Stimulated activated memory B cell treated with anti-CD40 and anti-IgM and Interleukin-4, amounts not matched to agents 10 μg/mL and 1 μg/mL and 100 μg/mL, for 72 hours (primary cell): ENCODE data around the gene NUDT21.

ENCODE experiments used
- ATAC-seq: fragments of 150-1000 bp; cut with Tn5 transposase; 2 replicates; pipeline ENCODE4 v1.10.0; 2021
- H3K27ac Mint-ChIP-seq: one replicate; pipeline ENCODE4 v1.8.0; 2022; ENCODE audit warnings: mild to moderate bottlenecking, mixed read lengths
- H3K27me3 Mint-ChIP-seq: one replicate; pipeline ENCODE4 v1.8.0; 2022; ENCODE audit warnings: mixed read lengths
- H3K36me3 Mint-ChIP-seq: one replicate; pipeline ENCODE4 v1.8.0; 2022; ENCODE audit warnings: mixed read lengths
- H3K4me1 Mint-ChIP-seq: one replicate; pipeline ENCODE4 v1.8.0; 2022; ENCODE audit warnings: mixed read lengths
- H3K4me3 Mint-ChIP-seq: one replicate; pipeline ENCODE4 v1.8.0; 2022; ENCODE audit warnings: mild to moderate bottlenecking, moderate library complexity, mixed read lengths
- H3K9me3 Mint-ChIP-seq: one replicate; pipeline ENCODE4 v1.8.0; 2022; ENCODE audit warnings: mixed read lengths

Gene NUDT21

GRCh38 chr16:56428091-56428490, 23.0 kb downstream of the NUDT21 start:
- Mint-ChIP-seq H3K4me3 (no peak overlapping the region), H3K36me3 (peaks cover 25% of the 10 kb centered on the region), H3K9me3 (no peaks in the 10 kb centered on the region), H3K27ac (no peak overlapping the region), H3K27me3 (no peaks in the 10 kb centered on the region), H3K4me1 (peaks cover 11% of the 10 kb centered on the region)
- no peak for ATAC-seq

DNA sequence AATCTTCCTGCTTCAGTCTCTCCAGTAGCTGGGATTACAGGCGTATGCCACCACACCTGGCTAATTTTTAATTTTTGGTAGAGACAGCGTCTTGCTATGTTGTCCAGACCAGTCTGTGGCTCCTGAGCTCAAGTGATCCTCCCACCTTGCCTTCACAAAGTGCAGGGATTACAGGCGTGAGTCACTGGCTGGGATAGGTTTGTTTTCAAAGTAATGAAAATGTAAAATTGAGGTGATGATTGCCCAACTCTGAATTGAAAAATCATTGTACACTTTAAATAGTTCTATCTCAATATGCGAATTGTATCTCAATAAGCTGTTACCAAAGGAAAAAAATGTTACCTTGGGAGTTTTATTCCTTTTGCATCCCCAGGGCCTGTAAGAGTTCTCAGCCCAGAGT, 24.5 kb downstream of the NUDT21 start:
- no peak for ATAC-seq
- H3K9me3 Mint-ChIP-seq, result no peaks in the 10 kb centered on the region
- peaks cover 26% of the 10 kb centered on the region for H3K4me1 Mint-ChIP-seq
- no peak overlapping the region for H3K27ac Mint-ChIP-seq
- H3K4me3 Mint-ChIP-seq, result no peak overlapping the region
- no peaks in the 10 kb centered on the region for H3K27me3 Mint-ChIP-seq
- peaks cover 15% of the 10 kb centered on the region for H3K36me3 Mint-ChIP-seq

DNA sequence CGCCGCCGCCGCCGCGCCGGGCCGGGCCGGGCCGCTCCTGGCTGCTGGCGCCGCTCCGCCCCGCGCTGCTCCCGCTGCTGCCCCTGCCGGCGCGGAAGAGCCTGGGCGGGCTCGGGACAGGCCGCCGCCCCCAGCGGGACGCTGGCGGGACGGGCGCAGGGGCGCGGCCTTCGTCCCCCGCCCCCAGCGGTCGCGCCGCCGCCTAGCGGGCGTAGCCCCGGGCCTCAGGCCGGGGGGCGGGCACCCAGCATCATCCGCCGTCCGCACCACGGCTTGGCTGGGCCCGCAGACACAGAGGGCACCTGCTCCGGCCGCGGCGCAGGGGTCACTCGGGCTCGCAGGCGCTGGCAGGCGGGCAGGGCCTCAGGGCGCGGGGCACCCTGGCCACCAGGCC, 25.7 kb downstream of the NUDT21 start, which contains the start of gene AMFR:
Gene AMFR, minus strand, starts transcription at position 107 of the 394 bp plus-strand sequence. CDS start 218 bp downstream, outside the sequence.
- ATAC-seq, result peak; percentile 95
- H3K27me3 Mint-ChIP-seq, result no peaks in the 10 kb centered on the region
- peaks cover 35% of the 10 kb centered on the region for H3K4me1 Mint-ChIP-seq
- H3K36me3 Mint-ChIP-seq, result peaks cover 4% of the 10 kb centered on the region
- peak within 1 kb of the TSS; percentile 88 for H3K27ac Mint-ChIP-seq
- H3K9me3 Mint-ChIP-seq, result no peaks in the 10 kb centered on the region
- peak within 1 kb of the TSS; percentile 94 for H3K4me3 Mint-ChIP-seq

DNA sequence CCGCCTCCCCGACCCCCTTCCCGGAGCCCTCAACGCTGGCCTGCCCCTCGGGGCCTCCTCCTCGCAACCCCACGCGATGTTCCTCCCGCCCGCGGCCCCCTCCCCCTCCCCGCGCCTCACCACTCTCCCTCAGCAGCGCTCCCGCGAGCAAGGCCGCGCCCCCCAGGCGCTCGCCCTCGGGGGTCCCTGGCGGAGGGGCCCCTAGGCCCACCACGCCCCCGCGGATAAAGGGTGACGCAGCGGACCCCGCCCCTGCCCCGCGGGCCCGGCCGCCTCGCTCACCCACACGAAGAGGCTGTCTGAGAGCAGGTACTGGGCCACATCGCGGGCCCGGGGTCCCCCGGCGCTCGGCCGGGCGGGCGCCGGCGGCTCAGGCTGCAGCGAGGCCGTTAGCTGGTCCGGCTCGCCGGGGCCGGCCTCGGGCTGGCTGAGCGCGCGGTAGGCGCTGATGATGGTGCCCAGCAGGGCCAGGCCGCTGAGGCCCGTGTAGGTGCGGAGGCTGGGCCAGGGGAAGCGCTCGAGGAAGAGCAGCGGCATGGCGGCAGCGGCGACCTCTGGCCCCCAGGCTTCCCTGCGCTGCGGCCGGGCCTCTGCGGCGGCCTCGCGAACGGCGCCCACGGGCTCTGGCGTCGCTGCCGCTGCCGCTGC, 26.2 kb downstream of the NUDT21 start:
- no peaks in the 10 kb centered on the region for H3K9me3 Mint-ChIP-seq
- no peaks in the 10 kb centered on the region for H3K36me3 Mint-ChIP-seq
- peak overlapping the region; percentile 94 for H3K4me3 Mint-ChIP-seq
- H3K27me3 Mint-ChIP-seq, result no peaks in the 10 kb centered on the region
- H3K4me1 Mint-ChIP-seq, result peaks cover 40% of the 10 kb centered on the region
- ATAC-seq, result peak; percentile 63
- peak overlapping the region; percentile 88 for H3K27ac Mint-ChIP-seq

DNA sequence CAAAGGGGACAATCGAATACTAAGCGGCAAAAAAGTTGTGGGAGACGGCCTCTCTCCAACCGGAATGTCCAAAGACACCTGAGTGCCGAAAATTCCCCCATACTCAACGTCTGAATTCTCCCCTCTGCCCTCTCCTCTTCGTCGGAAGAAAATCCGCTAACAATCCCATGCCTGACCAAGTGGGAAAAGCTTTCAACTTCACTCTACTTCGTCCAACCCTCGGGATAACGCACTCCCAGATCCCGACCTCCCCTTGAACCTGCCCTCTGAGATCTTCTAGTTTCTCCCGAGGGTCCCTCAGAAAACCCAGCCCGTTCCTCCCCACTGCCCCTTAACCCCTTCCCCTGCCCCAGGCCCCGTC, 26.7 kb downstream of the NUDT21 start:
- Mint-ChIP-seq H3K27ac (peak overlapping the region; percentile 88), H3K4me3 (peak overlapping the region; percentile 94), H3K27me3 (no peaks in the 10 kb centered on the region), H3K9me3 (no peaks in the 10 kb centered on the region), H3K4me1 (peaks cover 40% of the 10 kb centered on the region), H3K36me3 (no peaks in the 10 kb centered on the region)
- no peak for ATAC-seq

DNA sequence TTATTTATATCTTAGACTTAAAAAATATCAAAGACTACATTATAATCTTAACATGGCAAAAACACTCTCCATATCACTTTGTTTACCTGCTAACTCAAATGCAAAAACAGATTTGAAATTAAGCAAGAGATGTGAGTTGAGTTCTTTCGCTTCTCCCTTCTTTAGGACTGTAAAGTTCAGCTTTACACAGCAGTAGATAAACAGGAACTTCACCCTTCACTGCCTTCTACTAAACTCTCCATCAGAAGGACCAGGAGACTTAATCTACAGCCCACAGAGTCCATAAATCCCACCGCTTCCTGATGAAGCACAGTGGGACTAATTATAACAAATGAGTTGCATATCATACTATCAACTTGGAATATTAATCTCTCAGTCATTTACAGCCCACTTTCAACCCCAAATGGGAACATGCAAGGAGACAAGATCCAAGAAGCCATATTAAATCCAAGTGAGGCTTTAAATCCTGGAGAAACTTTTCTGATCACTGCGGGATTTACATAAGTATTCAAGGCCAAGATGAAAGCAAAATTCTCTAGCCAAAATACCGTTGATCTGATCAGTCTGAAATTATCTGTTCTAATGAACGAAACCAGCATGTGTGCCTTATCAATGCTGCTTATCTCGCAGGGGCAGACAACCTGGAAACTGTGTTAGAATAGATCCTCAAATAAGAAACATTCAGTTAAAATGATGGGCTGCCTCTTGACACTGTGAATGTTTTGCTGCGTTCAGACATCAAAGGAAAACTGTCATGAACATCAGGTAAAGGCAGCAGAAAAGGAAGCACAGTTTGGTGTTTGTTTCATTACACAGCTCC, 27.3 kb downstream of the NUDT21 start:
- Mint-ChIP-seq H3K9me3 (no peaks in the 10 kb centered on the region), H3K27ac (peak overlapping the region; percentile 88), H3K4me1 (peaks cover 41% of the 10 kb centered on the region), H3K27me3 (no peaks in the 10 kb centered on the region), H3K4me3 (peak overlapping the region; percentile 94), H3K36me3 (no peaks in the 10 kb centered on the region)
- peak; percentile 53 for ATAC-seq

- H3K36me3 Mint-ChIP-seq, result no peaks in the 10 kb centered on the region
- H3K4me1 Mint-ChIP-seq, result peaks cover 47% of the 10 kb centered on the region
- H3K4me3 Mint-ChIP-seq, result peak overlapping the region; percentile 94
- no peak for ATAC-seq
- no peaks in the 10 kb centered on the region for H3K9me3 Mint-ChIP-seq
- no peaks in the 10 kb centered on the region for H3K27me3 Mint-ChIP-seq
- H3K27ac Mint-ChIP-seq, result peak overlapping the region; percentile 88
These were observed 28.2 kb downstream of the NUDT21 start for GRCh38 chr16:56422896-56423441.

DNA sequence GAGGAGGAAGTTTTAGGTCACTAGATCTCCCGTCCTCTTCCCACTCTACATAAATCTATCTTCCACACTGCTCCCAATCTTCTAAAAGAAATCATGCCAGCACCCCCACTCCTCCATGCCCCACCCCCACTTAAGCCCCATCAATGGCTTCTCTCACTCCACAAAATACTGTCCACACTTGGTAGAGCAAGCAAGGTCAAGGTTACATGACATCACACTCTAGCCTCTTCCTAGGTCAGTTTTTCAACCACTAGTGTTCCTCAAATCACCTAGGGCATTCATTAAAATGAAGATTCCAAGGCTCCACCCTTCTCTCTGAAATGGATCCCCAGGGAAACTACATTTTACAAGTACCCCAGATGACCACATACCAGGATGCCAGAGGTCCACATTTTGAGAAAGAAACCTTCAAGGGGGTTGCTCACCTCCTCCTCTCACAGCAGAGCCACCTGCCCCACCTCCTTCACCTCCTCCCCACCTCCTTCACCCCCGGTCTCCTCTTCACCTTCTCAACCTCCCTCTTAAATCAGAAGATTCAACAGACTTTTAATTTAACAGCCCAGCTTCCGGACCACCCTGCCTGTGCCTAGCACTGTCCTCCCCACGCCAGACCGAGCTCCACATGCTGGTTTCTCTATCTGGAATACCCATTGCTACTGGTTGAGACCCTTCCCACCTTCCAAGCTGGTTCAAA, 29.0 kb downstream of the NUDT21 start:
- no peak for ATAC-seq
- no peaks in the 10 kb centered on the region for H3K9me3 Mint-ChIP-seq
- H3K4me1 Mint-ChIP-seq, result peaks cover 47% of the 10 kb centered on the region
- H3K27ac Mint-ChIP-seq, result peak overlapping the region; percentile 88
- no peaks in the 10 kb centered on the region for H3K36me3 Mint-ChIP-seq
- H3K27me3 Mint-ChIP-seq, result no peaks in the 10 kb centered on the region
- peak overlapping the region; percentile 94 for H3K4me3 Mint-ChIP-seq

GRCh38 chr16:56421313-56421712, 29.8 kb downstream of the NUDT21 start:
- peaks cover 47% of the 10 kb centered on the region for H3K4me1 Mint-ChIP-seq

GRCh38 chr16:56420613-56421012, 30.5 kb downstream of the NUDT21 start:
- H3K27ac Mint-ChIP-seq, result peak overlapping the region; percentile 88
- ATAC-seq, result no peak
- no peaks in the 10 kb centered on the region for H3K36me3 Mint-ChIP-seq
- H3K4me1 Mint-ChIP-seq, result peaks cover 49% of the 10 kb centered on the region
- H3K27me3 Mint-ChIP-seq, result no peaks in the 10 kb centered on the region
- no peaks in the 10 kb centered on the region for H3K9me3 Mint-ChIP-seq
- H3K4me3 Mint-ChIP-seq, result peak overlapping the region; percentile 51

More at GRCh38 chr16:56421313-56421712, 29.8 kb downstream of the NUDT21 start:
- H3K36me3 Mint-ChIP-seq, result no peaks in the 10 kb centered on the region
- H3K27ac Mint-ChIP-seq, result peak overlapping the region; percentile 88
- peak overlapping the region; percentile 94 for H3K4me3 Mint-ChIP-seq
- H3K27me3 Mint-ChIP-seq, result no peaks in the 10 kb centered on the region
- peak; percentile 21 for ATAC-seq
- no peaks in the 10 kb centered on the region for H3K9me3 Mint-ChIP-seq

DNA sequence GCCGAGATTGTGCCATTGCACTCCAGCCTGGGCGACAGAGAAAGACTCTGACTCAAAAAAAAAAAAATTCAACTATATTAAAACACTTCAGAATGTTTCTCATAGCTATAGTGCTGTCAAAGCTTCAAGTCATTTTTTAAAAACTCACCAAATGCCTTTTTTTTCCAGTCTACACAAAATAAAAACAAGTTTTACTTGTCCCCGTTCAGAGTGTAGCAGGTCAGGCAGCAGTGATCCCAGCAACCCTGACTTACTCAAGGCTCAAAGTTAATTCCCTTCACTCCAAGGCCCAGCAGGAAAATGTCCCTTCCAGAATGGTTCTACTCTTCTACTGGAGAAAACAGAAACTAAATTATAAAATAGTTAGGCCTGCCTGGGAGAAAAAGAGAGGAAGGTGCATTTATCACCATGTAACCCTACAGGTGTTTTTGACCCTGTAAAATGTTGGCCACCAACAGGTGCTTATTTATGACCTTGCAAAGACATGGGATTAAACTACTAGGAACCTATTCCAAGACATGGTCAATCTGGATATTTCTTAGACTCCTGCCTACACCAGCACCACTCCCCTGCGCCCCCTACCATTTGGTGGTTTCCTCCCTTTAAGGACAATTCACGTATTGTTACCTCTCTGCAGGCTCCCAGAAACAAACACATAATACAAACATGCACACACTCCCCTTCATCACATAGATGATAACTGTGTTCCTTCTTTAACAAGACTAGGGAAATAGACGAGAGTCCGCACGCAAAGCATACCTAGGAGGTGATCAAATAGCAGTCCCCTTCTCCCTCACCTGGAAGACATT, 31.2 kb downstream of the NUDT21 start:
- no peak for ATAC-seq
- H3K4me3 Mint-ChIP-seq, result peak overlapping the region; percentile 51
- peaks cover 54% of the 10 kb centered on the region for H3K4me1 Mint-ChIP-seq
- no peaks in the 10 kb centered on the region for H3K9me3 Mint-ChIP-seq
- H3K27ac Mint-ChIP-seq, result peak overlapping the region; percentile 88
- H3K36me3 Mint-ChIP-seq, result no peaks in the 10 kb centered on the region
- no peaks in the 10 kb centered on the region for H3K27me3 Mint-ChIP-seq

- Mint-ChIP-seq H3K9me3 (no peaks in the 10 kb centered on the region), H3K27ac (no peak overlapping the region), H3K36me3 (peaks cover 13% of the 10 kb centered on the region), H3K27me3 (no peaks in the 10 kb centered on the region), H3K4me3 (no peak overlapping the region), H3K4me1 (peaks cover 39% of the 10 kb centered on the region)
- ATAC-seq, result no peak
These were observed 34.0 kb downstream of the NUDT21 start for GRCh38 chr16:56417138-56417537.

- peaks cover 30% of the 10 kb centered on the region for H3K4me1 Mint-ChIP-seq
- peaks cover 17% of the 10 kb centered on the region for H3K36me3 Mint-ChIP-seq
- no peaks in the 10 kb centered on the region for H3K27me3 Mint-ChIP-seq
- H3K27ac Mint-ChIP-seq, result peak overlapping the region; percentile 68
- no peak for ATAC-seq
- H3K4me3 Mint-ChIP-seq, result no peak overlapping the region
- no peaks in the 10 kb centered on the region for H3K9me3 Mint-ChIP-seq
These were observed 35.3 kb downstream of the NUDT21 start for GRCh38 chr16:56415875-56416274.

DNA sequence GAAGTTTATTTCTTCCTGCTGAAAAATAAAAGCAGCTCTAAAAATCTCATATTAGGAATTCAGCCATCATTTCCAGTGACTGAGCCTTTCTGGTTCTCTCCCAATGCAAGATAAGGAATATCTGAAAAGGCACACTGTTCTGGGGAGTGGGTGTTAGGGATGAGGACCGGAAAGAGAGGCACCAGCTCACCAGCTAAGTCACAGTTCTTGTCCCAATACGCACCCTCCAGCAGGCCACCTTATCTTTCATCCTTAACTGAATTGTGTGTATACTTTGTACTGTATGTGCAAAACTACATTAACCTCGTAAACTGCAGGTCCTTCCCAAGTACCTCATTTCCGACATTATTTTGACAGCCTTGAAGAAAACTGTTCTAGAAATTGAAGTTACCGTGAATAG, 36.8 kb downstream of the NUDT21 start:
- no peaks in the 10 kb centered on the region for H3K27me3 Mint-ChIP-seq
- H3K4me3 Mint-ChIP-seq, result no peak overlapping the region
- H3K4me1 Mint-ChIP-seq, result peaks cover 19% of the 10 kb centered on the region
- H3K9me3 Mint-ChIP-seq, result no peaks in the 10 kb centered on the region
- H3K36me3 Mint-ChIP-seq, result peaks cover 17% of the 10 kb centered on the region
- no peak for ATAC-seq
- H3K27ac Mint-ChIP-seq, result peak overlapping the region; percentile 46
